Embryonic facial prominence (tissue), 1 donor: Measurements from ENCODE around the gene TBX1.
"Not testable (repeated sequence)": the region's sequence is repeated elsewhere in the genome, so short reads cannot be mapped to it uniquely, and the experiment has no call there.

Source experiments
- DNase-seq: peaks from one replicate; pipeline ENCODE4 v3.0.0-alpha.2; 2016; ENCODE audit errors: extremely low spot score

The TBX1 gene

DNA sequence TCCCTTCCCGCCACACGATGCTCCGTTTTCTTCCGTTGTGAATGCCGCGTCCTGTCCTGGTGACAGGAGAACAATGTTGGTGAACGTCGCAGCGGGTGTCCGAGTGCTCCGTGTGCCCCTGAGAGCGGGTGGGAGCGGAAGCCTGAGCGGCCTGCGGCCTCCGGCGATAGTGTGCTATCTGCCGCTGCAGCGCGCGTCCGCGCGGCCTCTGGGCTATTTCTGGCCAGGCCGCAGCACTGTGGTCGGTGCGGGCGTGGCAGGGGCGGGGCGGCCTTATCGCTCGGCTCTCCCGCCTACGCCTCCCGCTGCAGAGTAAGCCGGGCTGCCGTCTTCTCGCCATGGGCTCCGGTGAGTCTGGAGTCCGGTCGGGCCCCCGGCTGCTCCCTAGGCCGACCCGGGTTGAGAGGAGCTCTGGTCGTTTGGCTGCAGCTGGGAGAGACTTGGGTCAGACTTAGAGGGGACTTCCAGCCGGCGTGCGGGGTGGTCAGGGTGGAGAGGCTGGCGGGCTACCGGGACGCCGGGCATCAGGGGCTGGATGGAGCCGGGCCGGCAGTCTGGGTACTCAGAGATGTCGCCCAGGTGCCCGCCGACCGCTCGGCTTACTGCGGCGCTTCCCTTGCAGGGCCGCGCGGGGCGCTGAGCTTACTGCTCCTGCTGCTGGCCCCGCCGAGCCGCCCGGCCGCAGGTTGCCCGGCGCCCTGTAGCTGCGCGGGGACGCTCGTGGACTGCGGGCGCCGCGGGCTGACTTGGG, 37.2 kb upstream of the TBX1 start, which contains the start of gene GP1BB:
Gene GP1BB (plus strand): TSS at position 308 of the 751 bp plus-strand sequence. CDS start 31 bp downstream, at position 339.
- no peak for DNase-seq

DNA sequence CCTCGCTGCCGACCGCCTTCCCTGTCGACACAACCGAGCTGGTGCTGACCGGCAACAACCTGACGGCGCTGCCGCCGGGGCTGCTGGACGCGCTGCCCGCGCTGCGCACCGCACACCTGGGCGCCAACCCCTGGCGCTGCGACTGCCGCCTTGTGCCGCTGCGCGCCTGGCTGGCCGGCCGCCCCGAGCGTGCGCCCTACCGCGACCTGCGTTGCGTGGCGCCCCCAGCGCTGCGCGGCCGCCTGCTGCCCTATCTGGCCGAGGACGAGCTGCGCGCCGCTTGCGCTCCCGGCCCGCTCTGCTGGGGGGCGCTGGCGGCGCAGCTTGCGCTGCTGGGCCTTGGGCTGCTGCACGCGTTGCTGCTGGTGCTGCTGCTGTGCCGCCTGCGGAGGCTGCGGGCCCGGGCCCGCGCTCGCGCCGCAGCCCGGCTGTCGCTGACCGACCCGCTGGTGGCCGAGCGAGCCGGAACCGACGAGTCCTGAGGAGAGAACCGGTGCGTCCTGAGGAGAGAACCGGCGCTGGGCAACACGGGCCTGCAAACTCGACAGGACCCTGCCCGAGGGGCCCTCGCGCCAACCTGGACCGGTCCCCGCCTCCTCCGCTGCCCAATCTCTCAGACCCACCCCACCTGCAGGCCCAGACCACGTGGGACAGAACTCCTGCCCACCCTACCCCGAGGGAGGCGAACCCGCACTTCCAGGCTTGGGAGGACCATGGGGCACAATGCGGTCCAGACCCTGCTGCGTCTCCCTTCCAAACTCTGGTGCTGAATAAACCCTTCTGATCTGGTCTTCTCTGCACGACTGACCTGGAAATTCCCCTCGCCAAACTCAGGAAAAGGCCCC, 36.4 kb upstream of the TBX1 start:
- no peak for DNase-seq

DNA sequence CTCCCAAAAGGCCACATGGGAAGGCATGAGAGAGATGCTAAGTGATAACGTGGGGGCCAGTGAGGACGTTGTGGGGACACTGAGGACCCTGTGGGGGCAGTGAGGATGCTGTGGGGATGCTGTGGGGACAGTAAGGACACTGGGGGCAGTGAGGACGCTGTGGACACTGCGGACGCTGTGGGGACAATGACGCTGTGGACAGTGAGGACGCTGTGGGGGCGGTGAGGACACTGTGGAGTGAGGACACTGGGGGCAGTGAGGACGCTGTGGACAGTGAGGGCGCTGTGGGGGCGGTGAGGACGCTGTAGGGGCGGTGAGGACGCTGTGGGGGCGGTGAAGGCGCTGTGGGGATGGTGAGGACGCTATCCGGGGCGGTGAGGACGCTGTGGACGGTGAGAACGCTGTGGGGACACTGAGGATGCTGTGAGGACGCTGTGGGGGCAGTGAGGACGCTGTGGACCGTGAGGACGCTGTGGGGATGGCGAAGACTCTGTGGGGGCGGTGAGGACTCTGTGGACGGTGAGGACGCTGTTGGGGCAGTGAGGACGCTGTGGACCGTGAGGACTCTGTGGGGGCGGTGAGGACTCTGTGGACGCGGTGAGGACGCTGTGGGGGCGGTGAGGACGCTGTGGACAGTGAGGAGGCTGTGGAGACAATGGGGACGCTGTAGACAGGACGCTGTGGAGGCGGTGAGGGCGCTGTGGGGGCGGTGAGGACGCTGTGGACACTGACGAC, 35.5 kb upstream of the TBX1 start:
- no peak for DNase-seq

DNA sequence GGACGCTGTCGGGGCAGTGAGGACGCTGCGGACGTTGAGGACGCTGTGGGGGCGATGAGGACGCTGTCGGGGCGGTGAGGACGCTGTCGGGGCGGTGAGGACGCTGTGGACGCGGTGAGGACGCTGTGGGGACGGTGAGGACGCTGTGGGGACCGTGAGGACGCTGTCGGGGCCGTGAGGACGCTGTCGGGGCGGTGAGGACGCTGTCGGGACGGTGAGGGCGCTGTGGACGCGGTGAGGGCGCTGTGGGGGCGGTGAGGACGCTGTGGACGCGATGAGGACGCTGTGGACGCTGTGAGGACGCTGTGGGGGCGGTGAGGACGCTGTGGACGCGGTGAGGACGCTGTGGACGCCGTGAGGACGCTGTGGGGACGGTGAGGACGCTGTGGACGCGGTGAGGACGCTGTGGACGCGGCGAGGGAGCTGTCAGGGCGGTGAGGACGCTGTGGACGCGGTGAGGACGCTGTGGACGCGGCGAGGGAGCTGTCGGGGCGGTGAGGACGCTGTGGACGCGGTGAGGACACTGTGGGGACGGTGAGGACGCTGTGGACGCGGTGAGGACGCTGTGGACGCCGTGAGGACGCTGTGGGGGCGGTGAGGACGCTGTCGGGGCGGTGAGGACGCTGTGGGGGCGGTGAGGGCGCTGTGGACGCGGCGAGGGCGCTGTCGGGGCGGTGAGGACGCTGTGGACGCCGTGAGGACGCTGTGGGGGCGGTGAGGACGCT, 34.4 kb upstream of the TBX1 start:
- DNase-seq = not testable (repeated sequence)

DNA sequence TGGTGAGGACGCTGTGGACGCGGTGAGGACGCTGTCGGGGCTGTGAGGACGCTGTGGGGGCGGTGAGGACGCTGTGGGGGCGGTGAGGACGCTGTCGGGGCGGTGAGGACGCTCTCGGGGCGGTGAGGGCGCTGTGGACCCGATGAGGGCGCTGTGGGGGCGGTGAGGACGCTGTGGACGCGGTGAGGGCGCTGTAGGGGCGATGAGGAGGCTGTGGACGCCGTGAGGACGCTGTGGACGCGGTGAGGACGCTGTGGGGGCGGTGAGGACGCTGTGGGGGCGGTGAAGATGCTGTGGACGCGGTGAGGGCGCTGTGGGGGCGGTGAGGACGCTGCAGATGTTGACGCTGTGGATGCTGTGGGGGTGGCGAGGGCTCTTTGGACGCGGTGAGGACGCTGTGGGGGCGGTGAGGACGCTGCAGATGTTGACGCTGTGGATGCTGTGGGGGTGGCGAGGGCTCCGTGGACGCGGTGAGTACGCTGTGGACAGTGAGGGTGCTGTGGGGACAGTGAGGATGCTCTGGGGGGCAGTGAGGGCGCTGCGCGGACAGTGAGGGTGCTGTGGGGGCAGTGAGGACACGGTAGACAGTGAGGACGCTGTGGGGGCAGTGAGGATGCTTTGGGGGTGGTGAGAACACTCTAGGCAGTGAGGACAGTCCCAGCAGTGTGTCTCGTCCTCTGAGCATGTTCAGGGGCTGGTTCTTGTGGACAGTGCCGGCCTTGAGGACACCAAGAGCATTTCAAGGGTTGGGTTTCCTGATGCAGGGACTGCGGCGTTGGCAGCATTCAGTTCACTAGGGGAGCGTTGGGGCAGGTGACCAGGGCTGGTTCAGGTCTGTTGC, 33.0 kb upstream of the TBX1 start:
- DNase-seq = no peak

DNA sequence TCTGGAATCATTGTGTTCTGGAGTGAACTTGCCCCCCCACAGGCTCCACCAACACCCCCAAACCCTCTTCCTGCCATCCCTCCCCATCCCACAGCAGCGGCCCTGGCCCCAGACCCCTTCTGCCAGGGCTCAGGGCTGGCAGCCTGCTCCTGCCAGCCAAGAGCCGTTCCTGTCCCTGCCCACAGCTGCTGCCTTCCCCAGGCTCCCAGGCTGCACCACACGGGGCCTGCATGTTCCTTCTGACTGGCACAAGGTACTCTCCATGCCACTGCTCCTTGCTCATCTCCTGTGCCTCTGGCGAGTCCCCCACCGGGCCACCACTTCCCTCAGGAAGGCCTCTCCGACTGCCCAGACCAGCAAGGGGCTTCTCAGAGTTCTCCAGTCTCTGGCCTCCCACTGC, 32.3 kb upstream of the TBX1 start:
- no peak for DNase-seq

DNA sequence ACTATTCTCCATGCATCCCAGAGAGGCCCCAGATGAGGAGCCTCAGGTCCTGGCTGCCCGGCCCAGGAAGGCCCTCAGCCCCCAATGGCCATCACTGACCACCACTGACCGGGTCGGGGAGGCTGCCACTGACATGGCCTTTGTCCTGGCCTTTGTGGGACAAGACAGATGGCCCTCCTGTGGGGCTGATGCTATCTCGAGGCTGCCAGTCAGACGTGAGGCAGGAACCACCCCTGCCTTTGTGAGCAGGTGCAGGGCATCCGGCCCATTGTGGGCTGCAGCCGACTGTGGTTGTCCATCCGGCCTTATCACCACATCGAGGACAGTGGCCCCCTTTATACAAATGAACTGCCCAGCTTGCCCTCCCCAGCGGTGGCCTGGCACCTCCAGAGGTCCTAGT, 31.7 kb upstream of the TBX1 start:
- no peak for DNase-seq

DNA sequence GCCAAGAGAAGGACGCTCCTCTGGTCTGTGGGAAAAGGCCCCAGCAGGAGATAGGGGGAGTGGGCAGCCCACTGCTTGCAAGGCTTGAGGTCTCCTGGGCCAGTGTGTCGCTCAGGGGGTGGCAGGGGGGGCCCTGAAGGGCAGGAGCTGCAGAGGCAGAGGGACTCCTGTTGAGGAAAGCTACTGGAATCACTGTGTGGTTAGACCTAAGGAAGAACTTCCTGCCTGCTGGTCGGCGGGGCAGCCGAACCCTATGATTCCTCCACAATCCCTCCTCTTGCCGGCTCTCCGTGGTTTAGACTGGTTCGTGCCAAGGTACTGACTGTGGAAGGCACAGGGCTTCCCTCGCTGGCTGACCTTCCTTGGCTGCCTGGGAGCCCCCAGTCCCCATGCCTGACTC, 31.1 kb upstream of the TBX1 start:
- DNase-seq = no peak

DNA sequence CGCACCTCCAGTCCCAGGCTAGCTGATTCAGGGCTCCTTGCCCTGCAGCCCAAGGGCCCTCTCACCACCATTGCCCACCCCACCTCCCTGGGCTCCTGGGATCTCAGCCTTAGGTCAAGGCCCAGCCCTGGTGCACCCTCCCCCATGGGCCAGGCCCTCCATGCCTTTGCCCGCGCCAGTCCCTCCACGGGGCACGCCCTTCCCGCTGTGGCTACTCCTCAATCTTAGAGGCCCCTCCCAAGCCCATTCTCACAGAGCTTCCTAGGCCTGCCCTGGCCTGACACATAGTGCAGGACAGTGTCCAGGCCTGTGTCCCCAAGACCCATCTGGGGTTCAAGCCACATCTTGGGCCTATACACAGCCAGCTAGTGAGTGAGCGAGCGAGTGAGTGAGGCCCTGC, 30.4 kb upstream of the TBX1 start:
- no peak for DNase-seq

DNA sequence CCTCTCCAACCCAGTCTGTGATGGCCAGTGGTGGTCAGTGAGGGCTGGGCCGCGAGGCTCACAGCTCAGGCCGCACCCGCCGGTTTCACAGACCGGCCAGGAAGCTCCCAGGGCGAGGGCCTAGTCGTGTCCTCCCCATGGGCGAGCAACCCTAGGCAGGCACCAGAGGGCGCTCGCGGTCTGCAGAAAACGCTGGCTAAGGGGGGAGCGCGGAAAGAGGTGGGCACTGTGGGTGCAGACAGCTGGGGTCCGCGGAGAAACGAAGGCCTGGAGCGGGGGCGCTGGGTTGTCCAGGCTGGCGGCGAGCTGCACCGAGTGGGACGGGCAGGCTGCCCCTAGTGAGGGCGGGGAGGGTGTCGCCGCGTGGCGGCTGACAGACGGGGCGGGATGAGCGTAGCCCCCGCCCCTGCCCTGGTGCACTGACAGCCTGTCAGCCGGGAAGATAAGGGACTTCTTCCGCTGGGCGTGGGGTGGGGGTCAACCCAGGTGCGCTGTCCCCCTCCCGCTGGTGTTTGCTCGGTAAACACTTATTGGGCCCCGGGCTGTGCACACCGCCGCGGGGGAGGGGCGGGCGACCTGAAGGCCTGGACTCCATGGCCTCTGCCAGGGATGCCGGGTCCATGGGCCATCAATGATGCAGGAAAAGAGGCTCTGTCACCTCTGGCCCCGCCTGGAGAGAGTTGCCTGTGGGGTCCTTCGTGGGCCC, 29.8 kb upstream of the TBX1 start:
- DNase-seq = peak; percentile 56

DNA sequence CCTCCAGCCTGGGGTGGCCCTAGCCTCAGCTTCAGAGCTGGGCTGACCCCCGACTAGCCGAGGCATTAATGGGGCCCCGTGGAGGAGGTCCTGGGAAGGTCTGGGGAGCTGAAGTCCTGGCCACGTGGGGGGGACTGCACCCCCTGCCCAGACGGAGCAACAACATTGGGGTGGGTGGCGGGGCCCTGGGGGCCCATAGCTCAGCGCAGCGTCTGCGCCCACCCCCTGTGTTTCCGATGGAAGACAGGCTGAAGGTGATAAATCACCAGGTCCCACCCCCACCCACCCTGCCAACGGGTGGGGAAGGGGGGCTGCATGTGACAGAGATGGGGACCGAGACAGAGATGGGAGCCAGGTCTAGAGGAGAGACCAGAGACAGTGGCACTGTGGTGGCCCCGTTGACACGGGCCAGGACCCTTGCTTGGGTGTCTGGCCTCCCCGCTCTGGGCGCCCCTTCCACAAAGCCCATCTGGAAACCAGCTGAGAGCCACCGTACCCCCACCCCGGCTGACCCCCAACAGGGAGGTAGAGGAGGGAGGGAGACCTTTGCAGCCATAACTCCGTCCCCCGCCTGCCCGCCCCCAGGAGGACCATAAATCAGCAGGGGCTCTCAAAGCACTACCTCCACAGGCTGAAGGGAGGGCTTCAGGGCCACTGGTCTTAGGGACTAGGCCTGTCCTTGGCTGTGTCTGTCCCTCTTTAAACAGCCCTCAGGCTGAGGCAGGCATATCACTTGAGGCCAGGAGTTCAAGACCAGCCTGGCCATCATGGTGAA, 29.0 kb upstream of the TBX1 start:
- DNase-seq = no peak

DNA sequence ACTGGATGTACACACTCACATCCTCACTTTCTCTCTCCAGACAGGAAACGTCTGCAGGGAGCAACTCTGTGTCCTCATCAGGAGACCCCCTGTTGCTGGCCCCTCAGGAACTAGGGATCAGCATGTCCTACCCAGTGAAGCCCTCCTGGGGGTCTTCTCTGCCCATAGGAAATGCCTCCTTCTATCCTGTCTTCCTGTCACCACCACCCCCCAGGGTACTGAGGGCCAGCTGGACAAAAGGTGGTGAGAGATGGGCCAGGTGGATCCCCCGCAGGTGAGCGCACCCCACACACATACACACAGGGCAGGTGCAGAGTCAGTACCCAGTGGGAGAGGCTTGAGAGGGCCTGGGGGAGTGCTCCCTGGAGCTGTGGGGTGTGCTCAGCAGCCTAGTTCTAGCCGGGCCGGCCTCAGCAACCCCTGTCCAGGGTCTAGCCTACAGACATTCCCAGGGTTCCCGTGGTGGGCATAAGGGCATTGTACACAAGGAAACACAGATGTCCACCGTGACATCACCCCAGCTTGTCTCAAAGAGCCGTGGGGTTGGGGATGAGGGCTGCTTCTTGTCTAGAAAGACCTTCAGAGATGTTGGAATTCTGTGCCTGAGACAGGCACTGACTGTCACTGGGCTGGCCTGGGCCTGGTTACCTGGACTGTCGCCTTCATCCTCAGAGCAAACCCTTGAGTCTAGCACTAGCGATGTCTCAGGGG, 28.0 kb upstream of the TBX1 start:
- DNase-seq = no peak

DNA sequence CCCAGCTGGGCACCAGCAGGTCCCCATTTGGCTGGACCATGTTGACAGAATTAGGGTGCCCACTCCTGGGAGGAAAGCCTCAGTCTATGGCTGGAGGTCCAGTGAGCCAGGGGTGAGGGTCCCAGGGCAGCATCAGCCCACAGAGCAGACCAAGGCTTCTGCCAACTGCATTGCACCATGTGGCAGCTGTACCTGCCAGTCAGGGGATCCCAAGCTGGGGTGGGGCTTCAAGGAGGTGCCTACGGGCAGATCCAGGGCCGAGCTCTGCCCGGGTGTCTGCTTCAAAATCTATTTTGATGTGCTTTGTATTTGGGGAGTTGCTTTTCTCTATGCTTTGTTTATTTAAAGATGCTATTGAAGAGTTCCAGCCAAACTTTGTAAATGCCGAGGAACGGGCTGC, 26.8 kb upstream of the TBX1 start:
- DNase-seq = no peak

DNA sequence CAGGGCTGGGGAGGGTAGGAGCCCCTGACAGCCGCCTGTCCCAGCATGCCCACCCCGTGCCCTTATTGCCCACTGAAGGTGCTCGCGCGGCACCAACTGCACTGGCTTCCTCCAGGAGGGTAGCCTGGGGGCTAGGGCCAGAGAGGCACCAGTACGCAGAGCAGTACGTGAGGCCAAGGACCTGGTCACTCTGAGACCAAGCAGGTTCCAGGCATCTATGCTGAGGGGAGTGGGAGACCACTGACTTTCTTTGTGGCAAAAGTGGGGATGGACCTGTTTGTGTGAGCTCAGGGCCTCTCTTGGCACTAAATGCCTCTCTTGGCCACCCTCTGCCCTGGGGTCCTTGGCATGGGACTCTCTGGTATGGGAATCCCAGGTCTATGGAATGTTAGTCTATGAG, 26.4 kb upstream of the TBX1 start:
- no peak for DNase-seq

DNA sequence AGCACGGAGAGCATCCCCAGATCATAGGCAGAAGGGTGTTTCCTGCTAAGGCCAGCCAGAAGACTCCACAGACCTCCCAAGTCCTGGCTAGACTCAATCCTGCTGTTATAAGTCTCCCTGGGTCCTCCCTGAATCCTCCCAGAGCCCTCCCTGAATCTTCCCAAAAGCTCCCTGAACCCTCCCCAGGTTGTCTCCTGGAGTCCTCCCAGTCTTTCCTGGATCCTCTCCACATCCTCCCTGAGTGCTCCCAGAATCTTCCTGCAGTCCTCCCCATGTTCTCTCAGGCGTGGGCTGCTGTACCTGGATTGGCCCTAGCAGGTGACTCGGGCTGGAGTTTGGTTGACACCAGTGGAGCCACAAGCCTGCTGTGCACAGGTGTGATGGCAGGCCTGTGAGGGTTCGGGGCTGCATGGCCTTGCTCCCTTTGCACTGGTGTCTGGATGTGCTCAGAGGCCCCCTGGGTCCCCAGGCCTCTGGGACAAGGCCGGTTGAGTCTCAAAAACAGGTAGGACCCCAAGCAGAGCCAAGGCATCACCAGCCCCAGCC, 25.7 kb upstream of the TBX1 start:
- DNase-seq = no peak

DNA sequence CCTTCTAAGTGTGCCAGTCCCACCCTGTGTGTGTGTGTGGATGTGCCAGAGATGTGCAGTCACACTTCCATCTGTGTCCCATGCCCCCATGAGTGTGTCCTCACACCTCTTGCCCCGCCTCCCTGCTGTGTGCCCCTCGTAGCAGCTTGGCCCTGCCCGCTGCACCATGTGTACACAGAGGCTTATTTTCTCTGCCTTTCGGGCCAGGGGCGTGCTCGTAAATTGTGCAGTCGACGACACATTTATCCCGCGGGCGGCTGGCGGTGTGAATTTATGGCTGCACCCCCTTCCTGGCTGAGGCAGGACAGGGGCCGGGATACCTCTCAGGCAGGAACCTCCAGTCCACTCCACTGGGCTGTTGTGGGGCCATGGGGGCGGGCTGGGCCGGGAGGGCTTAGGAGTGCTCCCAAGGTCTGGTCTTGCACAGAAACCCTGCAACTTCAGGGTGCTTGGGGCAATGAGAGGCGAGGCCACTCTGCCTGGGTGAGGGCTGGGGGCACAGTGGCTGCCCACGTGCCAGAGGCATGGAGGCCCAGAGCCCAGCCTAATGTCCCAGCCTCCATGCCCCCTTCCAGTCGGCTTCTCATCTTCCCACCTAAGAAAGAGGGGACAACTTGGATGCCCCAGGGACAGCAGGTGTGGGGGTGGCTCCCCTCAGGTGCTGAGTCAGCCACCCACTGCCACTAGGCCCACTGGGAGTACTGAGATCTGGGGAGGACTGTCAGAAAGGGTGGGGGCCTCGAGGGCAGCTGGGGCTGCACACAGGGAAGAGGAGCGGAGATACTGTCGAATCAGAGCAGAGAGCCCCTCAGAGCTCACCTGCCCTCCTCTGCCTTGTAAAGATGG, 24.7 kb upstream of the TBX1 start:
- DNase-seq = no peak

DNA sequence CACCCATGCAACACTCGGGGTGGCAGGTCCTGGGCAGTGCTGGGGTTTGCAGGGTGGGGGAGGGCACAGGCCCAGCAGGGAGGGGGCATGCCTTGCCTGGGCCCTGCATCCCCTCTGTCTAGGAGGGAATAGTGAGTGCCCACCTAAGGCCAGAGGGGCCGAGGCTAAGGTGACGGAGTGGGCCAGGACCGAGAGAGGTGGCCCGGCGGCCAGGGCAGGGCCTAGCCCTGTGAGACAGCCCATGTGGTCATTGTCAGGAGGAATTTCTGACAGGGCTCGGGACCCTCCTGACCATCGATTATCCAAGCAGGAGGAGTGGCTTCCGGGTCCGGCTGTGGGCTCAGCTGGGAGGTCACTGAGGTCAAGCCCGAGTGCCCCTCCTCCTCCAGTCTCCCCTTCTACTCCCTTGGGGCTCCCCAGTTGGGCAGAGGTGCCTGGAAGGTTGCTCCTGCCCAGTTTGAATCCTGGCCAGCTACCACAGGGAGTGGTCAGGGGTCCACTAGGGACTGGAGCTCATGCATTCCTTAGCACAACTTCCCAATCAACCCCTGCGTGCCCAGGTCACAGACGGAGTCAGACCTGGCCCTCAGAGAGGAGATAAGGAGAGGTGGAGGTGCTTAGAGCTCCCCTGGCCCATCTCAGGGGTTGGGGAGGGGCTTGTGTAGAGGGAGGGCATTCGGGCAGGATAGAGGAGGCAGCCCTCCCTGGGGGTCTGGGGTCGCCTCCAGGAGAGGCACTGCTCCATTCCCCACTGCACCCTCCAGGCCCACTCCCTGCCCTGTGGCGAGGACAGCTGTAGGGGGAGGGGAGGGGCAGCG, 22.5 kb upstream of the TBX1 start:
- no peak for DNase-seq
